GM19023 (cell line): ENCODE data around the gene OSTN.
"Not testable (repeated sequence)": the region's sequence is repeated elsewhere in the genome, so short reads cannot be mapped to it uniquely, and the experiment has no call there.

Source experiments
- ATAC-seq: cut with Tn5 transposase; IDR thresholded peaks from one replicate; pipeline ENCODE4 v1.9.1; 2021; ENCODE audit warnings: mild to moderate bottlenecking, moderate library complexity; ENCODE audit not compliant: unreplicated experiment

The OSTN gene

DNA sequence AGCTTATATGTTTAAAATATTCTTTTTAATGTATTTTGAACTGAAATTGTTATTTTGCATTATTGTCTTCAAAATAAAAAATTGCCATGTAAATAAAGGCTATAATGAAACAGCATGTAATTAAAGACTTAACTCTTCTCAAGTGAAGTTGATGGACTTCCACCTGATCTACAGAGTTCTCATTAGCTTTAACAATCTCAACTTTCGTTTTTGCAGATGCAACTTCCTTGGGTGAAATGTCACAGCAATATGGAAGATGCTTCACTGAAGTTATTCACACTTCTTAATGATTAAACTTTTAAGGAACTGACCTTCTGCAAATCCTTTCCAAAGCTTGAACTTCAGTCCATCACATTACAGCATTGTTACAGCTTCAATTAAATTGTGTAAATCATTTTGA, 63.6 kb downstream of the OSTN start:
- no peak for ATAC-seq

DNA sequence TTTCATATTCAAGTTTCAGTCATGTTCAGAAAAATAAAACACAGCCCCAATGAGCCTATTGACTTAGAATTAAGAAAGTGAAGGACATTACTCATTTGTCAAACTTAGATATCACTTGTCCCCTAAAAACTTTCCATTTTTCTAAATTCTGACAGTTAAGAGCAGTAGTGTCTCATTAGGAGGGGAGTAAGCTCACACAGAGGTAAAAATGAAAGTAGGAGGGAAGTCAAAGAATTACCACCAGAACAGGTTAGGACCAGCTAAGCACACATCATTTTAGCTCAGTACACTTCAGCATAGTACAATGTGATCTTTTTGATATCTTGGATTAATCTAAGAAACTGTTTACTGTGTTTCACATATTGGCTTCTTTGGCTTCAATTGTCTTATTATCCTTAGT, 64.3 kb downstream of the OSTN start:
- ATAC-seq: peak; percentile 85

DNA sequence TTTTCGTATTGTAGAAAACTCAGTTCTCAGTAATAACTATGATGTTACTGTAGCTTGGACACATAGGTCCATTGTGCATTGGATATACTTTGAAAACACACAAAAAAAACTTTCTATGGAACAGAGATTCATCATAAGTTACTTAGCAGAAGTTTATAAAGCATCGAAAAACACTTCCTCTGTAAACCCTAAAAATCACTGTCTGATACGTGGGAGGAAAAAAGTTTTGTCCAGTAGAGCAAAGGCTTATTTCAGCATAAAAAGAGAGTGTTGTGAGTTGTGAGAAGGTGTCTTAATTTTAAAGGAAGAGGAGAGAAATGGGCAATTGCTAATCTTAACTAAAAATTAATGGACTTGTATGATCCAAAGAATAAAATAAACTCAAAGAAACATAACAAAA, 64.8 kb downstream of the OSTN start:
- no peak for ATAC-seq

DNA sequence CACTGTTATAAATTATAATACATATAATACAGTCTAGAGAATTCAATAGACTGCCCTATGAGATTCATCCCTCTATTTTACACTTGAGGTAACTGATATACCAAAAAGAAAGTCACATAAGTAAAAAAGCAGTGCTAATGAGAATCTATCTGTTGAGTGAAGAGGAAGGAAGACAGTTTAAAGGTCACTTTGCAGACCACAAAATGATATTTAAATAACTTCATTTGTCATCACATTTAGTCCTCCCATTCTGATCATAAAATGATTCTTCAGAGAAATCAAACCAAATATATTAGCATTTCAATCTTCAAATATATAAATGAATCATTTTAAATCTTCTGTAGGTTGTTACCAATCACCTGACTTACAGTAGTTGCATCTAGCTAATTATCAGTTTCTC, 69.7 kb downstream of the OSTN start:
- ATAC-seq: no peak

DNA sequence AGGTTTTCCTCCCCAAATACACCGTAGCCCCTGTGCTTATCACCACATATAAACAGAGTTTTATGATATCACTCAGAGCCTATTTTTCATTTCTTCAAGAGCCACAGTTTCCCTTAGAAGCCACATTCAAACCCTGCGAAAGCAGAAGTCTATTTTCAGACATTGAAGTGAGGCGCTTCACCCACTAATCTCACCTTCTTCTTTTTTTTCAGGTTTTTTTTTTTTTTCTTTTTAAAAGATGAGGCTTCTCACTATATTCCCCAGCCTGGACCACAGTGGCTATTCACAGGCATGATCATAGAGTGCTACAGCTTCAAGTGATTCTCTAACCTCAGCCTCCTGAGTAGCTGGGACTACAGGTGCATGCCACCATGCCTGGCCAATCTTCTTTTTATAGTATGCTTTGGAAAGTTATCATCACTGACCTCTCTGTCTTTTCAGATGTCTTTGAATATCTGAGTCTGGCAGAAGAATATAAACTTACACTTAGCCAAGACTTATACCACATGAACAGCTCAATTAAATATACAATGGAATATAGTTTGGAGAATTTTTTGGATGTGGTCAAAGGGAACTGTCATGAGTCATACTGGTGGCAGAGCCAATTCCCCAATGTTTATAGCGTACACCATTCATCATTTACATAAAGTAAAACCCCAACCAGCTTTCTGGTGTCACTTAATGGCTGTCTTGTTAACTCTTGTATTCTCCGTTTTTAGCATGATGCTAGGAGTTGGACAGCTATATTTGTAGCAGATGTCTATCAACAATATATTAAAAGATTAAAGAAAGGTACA, 70.4 kb downstream of the OSTN start:
- peak; percentile 67 for ATAC-seq

DNA sequence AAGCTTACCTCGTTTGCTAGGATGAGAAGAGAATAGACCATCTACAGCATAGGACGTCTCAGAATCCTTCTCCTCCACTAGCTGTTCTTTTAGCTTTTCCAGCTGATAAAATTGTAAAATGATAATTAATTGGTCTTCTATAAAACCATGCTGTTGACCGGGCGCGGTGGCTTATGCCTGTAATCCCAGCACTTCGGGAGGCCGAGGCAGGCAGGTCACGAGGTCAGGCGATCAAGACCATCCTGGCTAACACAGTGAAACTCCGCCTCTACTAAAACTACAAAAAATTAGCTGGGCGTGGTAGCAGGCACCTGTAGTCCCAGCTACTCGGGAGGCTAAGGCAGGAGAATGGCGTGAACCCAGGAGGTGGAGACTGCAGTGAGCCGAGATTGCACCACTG, 76.2 kb downstream of the OSTN start:
- ATAC-seq: not testable (repeated sequence)

DNA sequence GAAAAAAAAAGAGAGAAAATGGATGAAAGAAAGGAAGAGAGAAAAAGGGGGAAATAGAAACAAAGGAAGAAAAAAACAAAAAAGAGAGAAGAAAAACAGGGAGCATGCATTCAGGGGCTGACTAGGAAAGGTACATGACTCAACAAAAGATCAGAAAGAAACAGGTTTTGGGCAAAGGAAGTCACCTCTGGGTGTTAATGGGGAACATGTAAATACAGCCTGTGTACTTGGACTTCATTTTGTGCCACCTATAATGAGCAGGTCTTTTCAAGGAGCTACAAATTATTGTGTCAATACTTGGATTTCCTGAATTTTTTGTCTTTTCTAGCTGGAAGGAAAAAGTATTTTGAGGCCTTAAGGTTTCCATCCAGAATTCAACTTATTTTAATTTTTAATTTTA, 76.7 kb downstream of the OSTN start:
- ATAC-seq: no peak

DNA sequence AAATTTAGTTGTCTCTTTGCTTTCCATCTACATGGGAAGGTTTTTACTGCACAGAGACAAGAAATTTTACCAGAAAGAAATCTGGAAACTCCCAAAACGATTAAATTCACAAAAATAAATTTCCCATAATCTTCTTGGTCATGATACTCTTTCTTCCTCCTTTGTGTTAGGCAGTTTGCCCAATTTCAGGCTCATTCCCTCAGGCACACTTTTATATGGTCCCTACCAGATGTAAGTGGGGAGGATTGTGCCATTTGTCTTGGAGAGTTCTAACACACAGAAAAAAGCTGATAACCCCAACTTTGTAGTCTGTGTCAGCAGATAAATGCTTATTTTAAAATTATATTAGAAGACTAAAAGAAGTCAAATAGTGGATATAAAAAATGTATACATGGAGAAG, 81.1 kb downstream of the OSTN start:
- no peak for ATAC-seq

DNA sequence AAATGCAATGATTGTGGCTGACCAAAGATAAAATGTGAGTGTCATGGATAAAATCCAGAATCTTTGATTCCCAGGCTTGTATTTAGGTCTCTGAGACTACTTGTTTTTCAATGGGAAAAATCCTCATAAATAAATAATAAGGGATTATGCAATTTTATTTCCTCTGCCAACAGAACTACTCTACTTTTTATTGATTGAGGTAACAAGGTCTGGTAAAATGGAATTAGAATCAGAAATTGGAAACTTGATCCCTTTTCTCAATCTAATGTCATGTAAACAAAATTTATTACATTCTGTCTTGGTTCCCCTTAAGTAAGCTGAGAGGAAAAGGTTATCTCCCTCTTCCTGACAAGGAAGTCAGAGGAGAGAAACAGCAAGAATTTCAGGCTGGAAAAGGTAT, 81.8 kb downstream of the OSTN start:
- no peak for ATAC-seq

DNA sequence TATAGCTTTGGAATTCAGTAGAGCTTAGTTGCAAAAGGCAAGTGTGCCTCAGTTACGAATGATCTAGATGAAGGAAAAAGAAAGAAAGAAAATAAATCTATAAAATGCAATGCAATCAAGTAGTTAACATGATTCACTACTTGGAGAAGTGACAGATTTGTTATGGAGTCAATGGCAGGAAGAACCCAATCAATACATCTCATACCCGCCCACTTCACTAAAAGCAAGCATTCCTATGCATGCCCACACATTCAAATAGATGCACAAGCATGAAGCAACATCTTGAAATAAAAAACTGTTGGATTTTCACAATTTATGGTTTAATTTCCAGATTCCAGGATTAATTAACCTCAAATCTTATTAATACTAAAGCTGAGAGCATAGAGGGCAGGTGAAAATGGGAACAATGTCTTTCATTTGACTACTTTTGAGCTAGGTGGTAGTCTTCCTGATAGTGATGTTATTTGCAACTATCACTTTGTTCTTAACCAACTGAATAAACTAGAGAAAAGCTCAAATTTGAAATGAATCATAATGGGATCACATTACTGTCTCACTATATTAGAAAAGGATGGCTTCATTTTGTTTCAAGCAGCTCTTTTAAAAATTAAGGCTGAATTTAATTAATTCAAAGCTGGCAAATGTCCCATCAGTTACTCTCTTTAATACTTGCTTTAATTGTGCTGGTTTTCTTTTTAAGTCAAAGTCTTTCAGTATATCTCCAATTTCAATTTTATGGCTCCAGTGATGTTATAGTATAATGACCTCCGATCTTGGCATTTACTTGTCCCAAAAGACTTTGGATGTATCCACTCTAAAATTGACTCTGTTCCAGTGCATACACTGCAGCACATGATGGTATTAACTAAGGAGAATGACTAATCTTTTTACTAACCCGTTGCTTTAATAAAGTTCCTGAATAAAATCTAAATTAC, 83.5 kb downstream of the OSTN start:
- ATAC-seq: no peak

DNA sequence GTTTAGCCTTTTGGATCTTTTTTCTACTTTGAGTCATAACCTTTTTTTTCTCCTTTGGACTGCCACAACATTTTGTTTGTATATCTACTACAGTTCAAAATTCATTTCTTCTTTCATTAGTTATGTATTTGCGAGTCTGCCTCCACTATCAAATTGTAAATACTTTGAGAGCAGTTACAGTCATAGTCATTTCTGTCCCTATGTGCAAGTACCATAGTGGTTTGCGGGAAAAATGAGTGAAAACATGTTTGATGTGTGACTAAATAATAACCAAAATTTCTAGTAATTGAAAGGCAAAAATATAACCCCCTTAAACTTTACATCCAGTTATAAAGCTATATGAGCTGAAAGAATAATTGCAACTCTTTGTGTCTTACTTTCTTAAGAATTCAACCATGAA, 84.4 kb downstream of the OSTN start:
- ATAC-seq: no peak

DNA sequence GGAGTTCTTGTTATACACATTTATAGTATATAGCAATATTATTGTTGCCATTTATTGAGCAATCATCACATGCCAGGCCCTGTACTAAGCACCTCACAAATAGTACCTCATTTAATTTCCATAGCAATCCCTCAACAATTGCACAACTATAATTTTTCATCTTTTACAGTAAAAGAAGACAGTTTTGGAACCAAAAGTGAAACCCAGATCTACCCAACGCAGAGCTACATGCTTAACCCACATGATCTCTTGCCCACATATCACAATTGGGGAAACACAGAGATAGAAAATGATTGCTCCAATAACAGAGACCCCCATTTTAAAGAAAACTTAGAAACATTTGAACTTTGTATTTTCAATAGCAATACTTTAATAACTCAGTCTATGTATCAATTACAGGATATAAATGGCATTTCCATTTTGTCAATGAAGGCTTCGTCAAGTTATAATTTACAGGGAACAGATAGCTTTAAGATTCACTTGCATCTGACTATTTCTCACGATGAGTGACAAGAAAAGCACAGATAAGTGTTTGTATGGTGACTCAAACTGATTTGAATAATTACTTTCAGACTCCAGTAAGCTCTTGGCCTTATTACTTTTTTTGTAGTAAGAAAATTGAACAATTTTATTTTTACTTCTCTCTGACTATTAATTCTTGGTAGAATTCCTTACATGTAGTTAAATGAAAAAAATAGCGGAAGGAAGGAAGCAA, 91.4 kb downstream of the OSTN start:
- ATAC-seq: peak; percentile 86

DNA sequence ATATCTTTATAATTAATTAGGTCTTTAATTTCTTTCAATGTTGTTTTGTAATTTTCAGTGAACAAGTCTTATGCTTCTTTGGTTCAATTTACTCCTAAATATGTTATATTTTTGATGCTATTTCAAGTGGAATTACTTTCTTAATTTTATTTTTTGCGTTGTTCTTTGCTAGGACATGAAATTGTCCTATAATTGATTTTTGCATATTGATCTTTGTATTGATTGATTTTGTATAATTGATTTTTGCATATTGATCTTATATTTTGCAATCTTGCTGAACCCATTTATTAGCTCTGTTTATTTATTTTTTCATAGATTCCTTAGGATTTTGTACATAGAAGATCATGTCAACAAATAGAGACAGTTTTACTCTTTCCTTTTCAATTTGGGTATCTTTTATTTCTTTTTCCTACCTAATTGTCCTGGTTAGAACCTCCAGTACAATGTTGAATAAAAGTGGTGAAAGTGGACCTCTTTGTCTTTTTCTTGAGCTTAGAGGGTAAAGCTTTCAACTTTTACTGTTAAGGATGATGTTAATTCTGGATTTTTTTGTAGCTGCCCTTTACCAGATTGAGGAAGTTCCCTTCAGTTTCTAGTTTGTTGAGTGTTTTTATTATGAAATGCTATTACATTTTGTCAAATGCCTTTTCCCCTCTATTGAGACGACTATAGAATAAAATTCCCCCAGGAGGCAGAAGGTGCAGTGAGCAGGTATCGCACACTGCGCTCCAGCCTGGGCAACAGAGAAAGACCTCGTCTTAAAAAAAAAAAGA, 93.4 kb downstream of the OSTN start:
- ATAC-seq: no peak

DNA sequence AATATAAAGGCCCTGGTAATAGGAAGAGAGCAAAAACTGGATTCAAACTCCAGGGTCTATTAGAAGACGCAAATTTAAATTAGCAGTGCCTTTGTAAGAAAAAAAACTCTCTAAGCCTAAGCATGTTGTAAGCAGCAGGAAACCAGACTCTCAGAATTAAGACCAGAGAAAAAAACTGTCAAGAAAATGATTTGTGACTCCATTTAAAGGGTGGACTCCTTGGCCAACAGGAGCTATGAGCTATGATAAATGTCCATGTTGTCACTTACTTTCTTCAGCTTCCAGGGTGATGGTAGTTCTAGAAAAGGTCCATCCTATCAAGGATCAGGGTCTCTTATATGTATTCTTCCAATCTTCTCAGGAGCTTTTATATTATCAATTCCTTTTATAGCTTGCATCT, 95.2 kb downstream of the OSTN start:
- no peak for ATAC-seq

DNA sequence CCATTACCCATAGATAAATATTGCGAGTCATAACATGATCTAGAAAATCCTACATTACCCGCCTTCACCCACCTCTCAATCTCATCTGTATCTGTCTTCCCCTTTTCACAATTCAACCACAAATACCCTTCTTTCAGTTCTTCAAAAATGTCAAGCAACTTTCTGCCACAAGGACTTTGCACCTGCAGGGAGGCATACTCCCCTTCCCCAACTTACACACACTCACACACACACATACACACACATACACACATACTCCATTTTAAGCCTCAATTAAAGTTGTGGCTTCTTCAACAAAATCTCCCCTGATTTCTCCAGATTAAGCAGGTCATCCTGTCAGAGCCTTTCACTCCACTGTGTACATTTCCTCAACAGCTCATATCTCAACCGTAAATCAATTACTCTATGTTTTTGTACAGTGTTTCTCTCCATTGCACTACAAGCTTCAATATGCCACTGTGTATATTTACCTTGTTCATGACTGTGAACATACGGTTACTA, 97.0 kb downstream of the OSTN start:
- peak; percentile 87 for ATAC-seq

DNA sequence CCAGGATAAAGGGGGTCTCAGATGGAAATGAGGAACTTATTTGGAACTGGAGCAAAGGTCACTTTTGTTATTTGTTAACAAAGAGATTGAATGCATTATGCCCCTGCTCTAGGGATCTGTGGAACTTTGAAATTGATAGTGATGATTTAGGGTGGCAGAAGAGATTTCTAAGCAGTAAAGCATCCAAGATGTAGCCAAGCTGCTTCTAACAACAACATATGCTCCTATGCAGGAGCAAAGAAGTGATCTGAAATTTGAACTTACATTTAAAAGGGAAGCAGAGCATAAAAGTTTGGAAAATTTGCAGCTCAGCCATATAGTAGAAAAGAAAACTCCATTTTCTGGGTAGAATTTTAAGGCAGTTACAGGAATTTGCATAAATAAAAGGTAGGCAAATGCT, 99.8 kb downstream of the OSTN start:
- no peak for ATAC-seq

DNA sequence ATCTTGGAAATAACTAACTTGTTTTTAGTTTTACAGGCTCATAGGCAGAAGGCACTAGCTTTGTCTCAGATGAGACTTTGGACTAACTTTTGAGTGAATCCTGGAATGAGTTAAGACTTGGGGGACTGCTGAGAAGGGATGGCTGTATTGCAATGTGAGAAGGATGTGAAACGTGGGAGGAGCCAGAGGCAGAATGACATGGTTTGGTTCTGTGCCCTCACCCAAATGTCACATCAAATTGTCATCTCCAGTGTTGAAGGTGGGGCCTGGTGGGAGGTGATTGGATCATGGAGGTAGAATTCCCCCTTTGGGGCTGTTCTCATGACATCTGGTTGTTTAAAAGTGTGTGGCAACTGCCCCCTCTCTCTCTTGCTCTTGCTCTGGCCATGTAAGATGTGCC, 101.4 kb downstream of the OSTN start:
- no peak for ATAC-seq

DNA sequence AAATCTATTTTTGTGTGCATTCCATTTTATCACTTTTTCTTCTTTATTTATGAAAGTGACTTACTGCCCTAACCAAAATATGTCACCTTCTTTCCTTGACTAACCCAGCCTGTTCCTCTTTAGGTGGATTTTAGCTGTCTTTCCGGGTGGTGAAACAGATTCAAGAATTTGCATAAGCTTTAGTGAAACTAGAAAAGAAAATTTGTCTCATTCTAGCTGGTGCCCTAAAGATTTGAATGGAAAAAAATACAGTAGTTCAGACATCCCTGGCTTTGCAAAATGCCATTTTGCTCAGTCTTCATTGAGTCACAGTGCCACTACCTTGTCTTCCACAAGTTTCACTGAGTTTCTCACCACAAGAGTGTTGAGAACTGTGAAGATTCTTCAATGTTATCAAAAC, 102.0 kb downstream of the OSTN start:
- ATAC-seq: peak; percentile 65

DNA sequence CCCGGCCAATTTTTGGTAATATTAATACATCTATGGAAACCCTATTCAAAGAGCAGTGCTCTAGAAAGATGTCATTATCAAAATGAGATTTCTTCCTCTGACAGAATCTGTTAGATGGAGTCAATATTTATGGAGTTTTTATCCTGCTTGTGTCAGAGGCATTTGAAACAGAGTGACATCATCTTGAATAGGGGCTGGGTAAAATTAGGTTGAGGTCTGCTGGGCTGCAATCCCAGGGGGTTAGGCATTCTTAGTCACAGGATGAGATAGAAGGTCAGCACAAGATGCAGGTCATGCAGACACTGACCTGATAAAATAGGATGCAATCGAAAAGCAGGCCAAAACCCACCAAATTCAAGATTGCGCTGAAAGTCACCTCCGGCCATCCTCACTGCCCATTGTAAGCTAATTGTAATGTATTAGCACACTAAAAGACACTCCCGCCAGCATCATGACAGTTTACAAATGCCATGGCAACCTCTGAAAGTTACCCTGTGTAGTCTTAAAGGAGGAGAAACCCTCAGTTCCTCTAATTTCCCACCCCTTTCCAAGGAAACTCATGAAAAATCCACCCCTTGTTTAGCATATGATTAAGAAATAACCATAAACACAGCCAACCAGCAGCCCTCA, 102.9 kb downstream of the OSTN start:
- ATAC-seq: no peak

DNA sequence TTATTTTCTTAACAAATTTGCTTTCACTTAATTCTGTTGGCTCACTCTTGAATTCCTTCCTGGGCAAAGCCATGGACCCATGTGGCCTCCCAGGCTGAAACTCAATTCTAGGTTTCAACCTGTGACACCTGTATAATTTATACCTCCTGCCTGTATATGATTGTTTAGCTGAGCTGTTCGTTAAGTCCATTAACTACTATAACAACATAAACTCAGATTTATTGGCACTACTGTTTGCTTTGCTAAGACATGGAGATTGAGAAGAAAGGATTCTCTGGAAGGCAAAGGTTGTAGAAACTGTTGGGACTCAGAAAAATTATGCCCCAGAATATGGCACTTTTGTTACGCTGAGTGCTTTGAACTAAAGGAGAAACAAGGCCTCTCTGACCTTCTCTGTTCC, 103.4 kb downstream of the OSTN start:
- no peak for ATAC-seq
